Karpas-422 (cell line): ENCODE measurements around the gene FNTB. TPM values are rescaled to one million over a fixed set of nuclear protein-coding genes. Genes with fewer than 3 reads are reported as not detected.

Experiments used
- DNase-seq: peaks from one replicate; pipeline ENCODE4 v3.0.0-alpha.2; 2015
- H2AFZ ChIP-seq: fragments of 200-600 bp; sonication (generic); 2 replicates; pipeline ENCODE4 v1.6.1; 2014; ENCODE audit warnings: antibody characterized with exemption, low read length, mixed read lengths
- H3K27ac ChIP-seq: fragments of 200-600 bp; sonication (generic); 2 replicates; pipeline ENCODE4 v1.5.1; 2014; ENCODE audit warnings: mild to moderate bottlenecking, low read length, moderate library complexity
- H3K27me3 ChIP-seq: fragments of 200-600 bp; sonication (generic); 2 replicates; pipeline ENCODE4 v1.6.1; 2014; ENCODE audit warnings: low read length, mixed read lengths
- H3K36me3 ChIP-seq: fragments of 200-600 bp; sonication (generic); 2 replicates; pipeline ENCODE4 v1.6.1; 2014; ENCODE audit warnings: low read length, mixed read lengths; ENCODE audit not compliant: insufficient read depth
- H3K4me1 ChIP-seq: fragments of 200-600 bp; sonication (generic); 2 replicates; pipeline ENCODE4 v1.6.1; 2014; ENCODE audit warnings: mild to moderate bottlenecking, low read length, mixed read lengths
- H3K4me2 ChIP-seq: fragments of 200-600 bp; sonication (generic); 2 replicates; pipeline ENCODE4 v1.6.1; 2014; ENCODE audit warnings: low read length, low read depth, mild to moderate bottlenecking; ENCODE audit not compliant: poor library complexity, severe bottlenecking
- H3K4me3 ChIP-seq: fragments of 200-600 bp; sonication (generic); 2 replicates; pipeline ENCODE4 v1.5.1; 2014; ENCODE audit warnings: mild to moderate bottlenecking, antibody characterized with exemption, low read length, mixed read lengths
- H3K79me2 ChIP-seq: fragments of 200-600 bp; sonication (generic); 2 replicates; pipeline ENCODE4 v1.6.1; 2014; ENCODE audit warnings: mild to moderate bottlenecking, low read length, mixed read lengths
- H3K9ac ChIP-seq: fragments of 200-600 bp; sonication (generic); 2 replicates; pipeline ENCODE4 v1.6.0; 2014; ENCODE audit warnings: low read length
- H3K9me2 ChIP-seq: fragments of 200-600 bp; sonication (generic), shearing (Covaris generic); replicated peaks from 2 replicates; pipeline ENCODE4 v1.6.0; 2014; ENCODE audit warnings: mild to moderate bottlenecking, low read length, moderate library complexity; ENCODE audit not compliant: insufficient read depth
- H3K9me3 ChIP-seq: fragments of 300-700, 200-600 bp; sonication (generic); 2 replicates; pipeline ENCODE4 v1.6.1; 2014; ENCODE audit warnings: low read length, mixed read lengths
- H4K20me1 ChIP-seq: fragments of 200-600 bp; sonication (generic); 2 replicates; pipeline ENCODE4 v1.6.1; 2014; ENCODE audit warnings: mild to moderate bottlenecking, antibody characterized with exemption, low read length, low read depth; ENCODE audit not compliant: insufficient read depth
- total RNA-seq: library from RNA; depleted of rRNA; stranded (reverse); fragments of >200 nt; shearing (Covaris generic); gene quantifications from 2 replicates; pipeline ENCODE4 v1.2.3, GENCODE V29; 2014; ENCODE audit warnings: low replicate concordance

Gene FNTB
- total RNA-seq, 1 experiment from 2014 or later, result 16.0 TPM

GRCh38 chr14:65075628-65076325 lies 89.1 kb downstream of the FNTB start:
- H3K79me2 ChIP-seq, result peaks cover 32% of the 10 kb centered on the region
- no peak for DNase-seq
- H4K20me1 ChIP-seq, result 0 out of 2 replicates have a peak, but pooled peaks cover 6% of the 10 kb centered on the region
- H2AFZ ChIP-seq, result no peak overlapping the region
- H3K9me3 ChIP-seq, result no peaks in the 10 kb centered on the region
- H3K36me3 ChIP-seq, result peaks cover 49% of the 10 kb centered on the region
- no peak overlapping the region for H3K4me3 ChIP-seq
- H3K27me3 ChIP-seq, result no peaks in the 10 kb centered on the region
- no peak overlapping the region for H3K9ac ChIP-seq
- H3K27ac ChIP-seq, result no peak overlapping the region
- no peak overlapping the region for H3K4me2 ChIP-seq
- H3K9me2 ChIP-seq, result no peaks in the 10 kb centered on the region
- H3K4me1 ChIP-seq, result peaks cover 2% of the 10 kb centered on the region

DNA sequence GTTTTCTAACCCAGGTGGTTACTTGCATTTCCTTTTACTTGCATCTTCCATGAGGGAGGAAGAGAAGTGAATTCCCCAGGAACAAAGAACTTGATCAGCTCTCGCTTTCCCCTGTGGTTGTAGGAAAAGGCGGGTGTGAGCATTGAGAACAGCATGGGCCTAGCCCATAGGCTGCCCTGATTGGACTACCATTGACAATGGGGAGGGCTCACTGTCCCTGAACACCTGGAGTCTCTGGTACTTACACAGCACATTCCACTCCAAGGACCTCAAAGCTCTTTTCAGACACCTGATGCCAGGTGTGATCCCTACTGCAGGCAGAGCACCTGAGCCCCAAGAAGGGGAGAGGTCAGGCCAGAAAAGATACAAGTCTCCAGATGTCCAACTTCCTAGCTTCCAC lies 90.6 kb downstream of the FNTB start:
- Histone ChIP-seq H3K79me2 (peaks cover 48% of the 10 kb centered on the region), H4K20me1 (0 out of 2 replicates have a peak, but pooled peaks cover 6% of the 10 kb centered on the region), H3K9ac (no peak overlapping the region), H3K27ac (no peak overlapping the region), H2AFZ (no peak overlapping the region), H3K9me3 (no peaks in the 10 kb centered on the region), H3K27me3 (no peaks in the 10 kb centered on the region), H3K9me2 (no peaks in the 10 kb centered on the region), H3K4me1 (peaks cover 18% of the 10 kb centered on the region), H3K4me3 (no peak overlapping the region), H3K4me2 (no peak overlapping the region), H3K36me3 (peaks cover 65% of the 10 kb centered on the region)
- no peak for DNase-seq

DNA sequence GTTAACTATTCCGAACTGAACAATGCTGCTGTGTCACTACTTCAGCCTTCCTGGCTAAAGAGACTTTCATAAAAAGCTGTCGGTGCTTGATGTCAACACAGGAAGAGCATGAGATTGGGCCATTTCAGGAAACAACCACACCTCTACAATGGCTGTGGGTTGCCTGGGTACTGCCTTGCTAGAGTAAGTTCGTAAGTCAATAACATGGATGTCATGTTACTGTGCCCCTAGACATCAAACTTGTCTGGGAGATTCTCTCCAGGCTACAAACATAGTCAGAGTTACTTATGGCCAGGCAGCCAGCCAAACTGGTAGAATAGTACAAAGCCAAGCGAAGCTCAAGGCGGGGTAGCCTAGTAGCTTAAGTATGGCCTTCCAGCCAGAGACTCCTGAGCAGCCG lies 92.5 kb downstream of the FNTB start:
- Histone ChIP-seq H3K27ac (no peak overlapping the region), H3K4me2 (no peak overlapping the region), H3K9me3 (no peaks in the 10 kb centered on the region), H3K79me2 (peaks cover 62% of the 10 kb centered on the region), H2AFZ (no peak overlapping the region), H3K27me3 (no peaks in the 10 kb centered on the region), H3K9me2 (no peaks in the 10 kb centered on the region), H3K36me3 (peaks cover 72% of the 10 kb centered on the region), H3K9ac (no peak overlapping the region), H3K4me1 (peaks cover 34% of the 10 kb centered on the region), H4K20me1 (0 out of 2 replicates have a peak, but pooled peaks cover 6% of the 10 kb centered on the region), H3K4me3 (no peak overlapping the region)
- DNase-seq, result no peak

DNA sequence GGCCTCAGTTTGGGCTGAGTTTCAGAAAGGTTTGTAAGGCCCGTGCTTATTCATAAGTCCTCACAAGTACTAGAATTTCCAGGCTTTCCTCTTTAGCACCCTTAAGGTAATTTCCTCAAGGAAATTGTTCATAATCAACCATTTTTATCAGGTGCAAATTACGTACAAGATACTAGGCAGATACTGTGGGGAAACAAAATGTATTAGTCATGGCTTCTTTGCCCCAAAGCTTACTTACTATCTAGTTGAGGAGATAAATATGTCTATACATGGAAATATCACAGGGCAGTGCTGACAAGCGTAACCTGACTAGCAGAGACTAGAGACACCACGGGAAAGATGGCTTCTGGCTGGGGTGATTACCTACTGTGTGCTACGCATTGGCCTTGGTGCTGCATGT lies 93.1 kb downstream of the FNTB start:
- H2AFZ ChIP-seq, result no peak overlapping the region
- no peaks in the 10 kb centered on the region for H3K27me3 ChIP-seq
- H3K79me2 ChIP-seq, result peaks cover 67% of the 10 kb centered on the region
- H3K9me2 ChIP-seq, result no peaks in the 10 kb centered on the region
- H3K4me1 ChIP-seq, result peaks cover 38% of the 10 kb centered on the region
- no peaks in the 10 kb centered on the region for H3K9me3 ChIP-seq
- H3K4me2 ChIP-seq, result no peak overlapping the region
- DNase-seq, result no peak
- H3K9ac ChIP-seq, result no peak overlapping the region
- no peak overlapping the region for H3K4me3 ChIP-seq
- H3K36me3 ChIP-seq, result peaks cover 75% of the 10 kb centered on the region
- H3K27ac ChIP-seq, result no peak overlapping the region
- 0 out of 2 replicates have a peak, but pooled peaks cover 6% of the 10 kb centered on the region for H4K20me1 ChIP-seq

DNA sequence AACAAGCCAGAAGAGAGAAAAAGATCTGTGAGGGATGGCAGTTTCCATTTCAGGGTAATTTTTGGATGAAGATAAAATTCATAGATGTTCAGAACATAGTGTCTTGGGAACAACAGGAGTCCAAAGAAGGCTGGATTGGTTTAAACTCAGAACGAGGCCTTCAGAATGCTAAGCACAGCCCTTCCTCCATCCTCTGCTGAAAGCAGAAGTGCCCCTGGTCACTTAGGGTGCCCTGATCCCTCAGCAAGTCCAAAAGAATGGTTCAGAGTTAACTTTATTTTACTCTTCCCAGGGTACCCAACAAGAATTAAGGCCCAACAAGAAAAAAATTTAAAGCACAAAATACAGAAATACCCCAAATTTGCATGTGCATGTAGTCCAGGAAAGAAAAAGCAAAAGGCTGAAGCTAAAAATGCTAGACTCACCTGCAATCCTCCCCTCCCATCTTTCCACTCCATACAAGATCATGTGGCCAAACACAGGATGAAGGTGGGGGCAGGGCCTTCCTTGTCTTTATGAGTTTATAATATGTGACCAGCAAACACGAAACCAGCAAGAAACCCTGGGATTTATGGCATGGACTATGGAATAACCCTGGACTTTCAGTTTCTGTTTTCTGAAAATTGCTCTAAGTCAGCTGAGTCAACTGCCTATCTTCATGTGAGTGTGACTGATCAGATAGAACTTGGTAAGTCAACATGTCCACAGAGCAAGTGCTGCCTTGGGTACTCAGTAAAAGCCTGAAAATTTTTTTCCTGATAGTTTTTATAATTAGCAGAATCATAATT lies 94.5 kb downstream of the FNTB start:
- H3K79me2 ChIP-seq, result peaks cover 74% of the 10 kb centered on the region

DNA sequence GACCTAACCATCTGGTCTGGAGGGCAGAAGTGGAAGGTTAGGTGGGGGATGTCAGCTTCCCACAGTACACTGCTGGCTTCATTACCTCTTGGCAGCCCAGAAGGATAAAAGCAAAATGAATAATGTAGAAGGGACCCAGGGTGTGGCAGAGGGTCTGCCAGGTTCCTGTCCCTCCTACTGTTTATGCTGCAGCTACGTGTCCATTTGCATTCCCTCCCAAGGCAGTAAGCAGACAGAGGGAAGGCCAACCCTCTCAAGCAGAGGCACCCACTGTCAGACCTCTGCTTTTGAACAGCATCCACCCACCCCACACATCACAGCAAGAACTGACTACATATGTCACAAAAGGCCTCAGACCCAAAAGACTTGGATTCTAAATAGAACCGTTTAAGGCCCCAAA lies 96.2 kb downstream of the FNTB start:
- no peak overlapping the region for H3K9ac ChIP-seq
- H3K9me3 ChIP-seq, result no peaks in the 10 kb centered on the region
- H3K27ac ChIP-seq, result no peak overlapping the region
- H3K9me2 ChIP-seq, result no peaks in the 10 kb centered on the region
- H3K36me3 ChIP-seq, result peaks cover 78% of the 10 kb centered on the region
- peaks cover 58% of the 10 kb centered on the region for H3K4me1 ChIP-seq
- no peak overlapping the region for H3K4me3 ChIP-seq
- no peaks in the 10 kb centered on the region for H4K20me1 ChIP-seq
- H3K27me3 ChIP-seq, result no peaks in the 10 kb centered on the region
- DNase-seq, result no peak
- no peak overlapping the region for H3K4me2 ChIP-seq
- H2AFZ ChIP-seq, result no peak overlapping the region
- peaks cover 89% of the 10 kb centered on the region for H3K79me2 ChIP-seq

More for the DNA sequence above, 94.5 kb downstream of the FNTB start:
- Histone ChIP-seq H3K27ac (peak overlapping the region; percentile 35), H3K4me3 (no peak overlapping the region), H3K9me2 (no peaks in the 10 kb centered on the region), H3K9ac (no peak overlapping the region), H3K9me3 (no peaks in the 10 kb centered on the region), H4K20me1 (no peaks in the 10 kb centered on the region), H2AFZ (no peak overlapping the region), H3K27me3 (no peaks in the 10 kb centered on the region), H3K36me3 (peaks cover 74% of the 10 kb centered on the region), H3K4me1 (peaks cover 46% of the 10 kb centered on the region), H3K4me2 (no peak overlapping the region)
- DNase-seq, result no peak

GRCh38 chr14:65084554-65085505 lies 98.1 kb downstream of the FNTB start:
- Histone ChIP-seq H3K36me3 (peaks cover 83% of the 10 kb centered on the region), H2AFZ (no peak overlapping the region), H3K9me3 (no peaks in the 10 kb centered on the region), H3K4me3 (no peak overlapping the region), H3K27ac (no peak overlapping the region), H3K9ac (no peak overlapping the region), H3K4me2 (no peak overlapping the region), H3K4me1 (peaks cover 60% of the 10 kb centered on the region), H3K27me3 (no peaks in the 10 kb centered on the region), H3K79me2 (peaks cover 93% of the 10 kb centered on the region), H3K9me2 (no peaks in the 10 kb centered on the region), H4K20me1 (no peaks in the 10 kb centered on the region)
- DNase-seq, result no peak
